ENCODE data around the gene QSOX1. TPM values are rescaled to one million over a fixed set of nuclear protein-coding genes. Genes with fewer than 3 reads are reported as not detected.

QSOX1 gene
- total RNA-seq, 4 donors from 2014 or later, result 65.9 to 124 (median 93.7) TPM

DNA sequence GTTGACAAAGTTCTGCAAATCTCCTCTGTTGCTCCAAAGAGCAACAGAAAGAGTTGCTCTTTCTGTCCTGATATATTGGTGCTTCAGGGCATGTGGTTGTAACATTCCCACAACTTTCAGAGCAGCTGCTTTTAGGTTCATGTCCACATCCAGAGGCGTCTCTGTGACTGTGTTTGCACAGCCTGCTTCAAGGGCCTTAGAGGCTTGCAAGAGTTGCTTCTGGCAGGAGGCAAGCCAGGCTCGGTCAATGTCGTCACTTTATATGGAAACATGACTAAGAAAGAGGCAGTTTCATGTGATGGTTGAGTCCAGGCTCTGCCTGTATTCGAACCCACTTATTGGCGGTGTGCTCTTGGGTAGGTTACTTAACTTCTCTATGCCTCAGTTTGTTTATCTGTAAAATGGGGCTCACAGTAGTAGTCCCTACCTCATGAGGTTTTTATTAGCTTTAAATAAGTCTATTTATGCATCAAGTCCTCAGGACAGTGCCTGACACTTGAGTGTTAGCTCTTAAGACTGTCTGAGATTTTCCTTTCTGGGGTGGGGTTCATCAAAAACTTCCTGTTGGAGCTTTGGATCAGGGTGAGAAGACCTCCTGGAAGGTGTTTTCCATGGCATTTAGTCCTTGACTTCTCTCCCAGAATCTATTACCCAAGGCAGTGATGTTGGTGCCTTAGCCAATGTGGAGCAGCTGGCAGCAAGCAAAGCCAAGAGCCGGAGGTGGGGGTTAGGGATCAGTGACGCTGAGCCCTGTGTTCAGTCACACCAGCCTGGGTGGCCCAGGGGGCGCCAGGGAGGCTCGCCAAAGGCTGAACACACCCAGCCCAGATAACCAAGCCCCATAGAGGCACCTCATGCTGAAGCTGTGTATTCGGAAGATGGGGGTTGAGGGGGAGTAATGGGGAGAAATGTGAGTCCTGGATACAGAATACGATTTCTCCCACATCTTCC lies 94.3 kb downstream of the QSOX1 start:
- no peak for DNase-seq
- in situ Hi-C loops (cut with MboI; ENCODE audit: low sequenced_read_pairs in 4 of 4) (loop anchor here in 1 of 4 donors (10.0 kb wide), 1 partner anchor 226 kb away; no protein-coding TSS in a partner anchor), intact Hi-C loops (cut with DNase I; ENCODE audit: low total_unique reads) (no loop called here)
- Histone ChIP-seq H3K36me3 (no peaks in the 10 kb centered on the region), H3K9me3 (no peaks in the 10 kb centered on the region), H3K4me1 (no peaks in the 10 kb centered on the region), H3K27me3 (peaks cover 3 to 5% (median 4%) of the 10 kb centered on the region in 3 donors), H3K27ac (no peak overlapping the region), H3K4me3 (no peak overlapping the region)
- ATAC-seq, result no peak
- TF ChIP-seq, protein P1, sequence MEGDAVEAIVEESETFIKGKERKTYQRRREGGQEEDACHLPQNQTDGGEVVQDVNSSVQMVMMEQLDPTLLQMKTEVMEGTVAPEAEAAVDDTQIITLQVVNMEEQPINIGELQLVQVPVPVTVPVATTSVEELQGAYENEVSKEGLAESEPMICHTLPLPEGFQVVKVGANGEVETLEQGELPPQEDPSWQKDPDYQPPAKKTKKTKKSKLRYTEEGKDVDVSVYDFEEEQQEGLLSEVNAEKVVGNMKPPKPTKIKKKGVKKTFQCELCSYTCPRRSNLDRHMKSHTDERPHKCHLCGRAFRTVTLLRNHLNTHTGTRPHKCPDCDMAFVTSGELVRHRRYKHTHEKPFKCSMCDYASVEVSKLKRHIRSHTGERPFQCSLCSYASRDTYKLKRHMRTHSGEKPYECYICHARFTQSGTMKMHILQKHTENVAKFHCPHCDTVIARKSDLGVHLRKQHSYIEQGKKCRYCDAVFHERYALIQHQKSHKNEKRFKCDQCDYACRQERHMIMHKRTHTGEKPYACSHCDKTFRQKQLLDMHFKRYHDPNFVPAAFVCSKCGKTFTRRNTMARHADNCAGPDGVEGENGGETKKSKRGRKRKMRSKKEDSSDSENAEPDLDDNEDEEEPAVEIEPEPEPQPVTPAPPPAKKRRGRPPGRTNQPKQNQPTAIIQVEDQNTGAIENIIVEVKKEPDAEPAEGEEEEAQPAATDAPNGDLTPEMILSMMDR (IDR thresholded peaks at IDR 0.05 in 4 of 5, conservative IDR thresholded peaks at IDR 0.05 in 1 of 5), result no peak
- TF ChIP-seq POLR2A (IDR thresholded peaks at IDR 0.05), result no peak

DNA sequence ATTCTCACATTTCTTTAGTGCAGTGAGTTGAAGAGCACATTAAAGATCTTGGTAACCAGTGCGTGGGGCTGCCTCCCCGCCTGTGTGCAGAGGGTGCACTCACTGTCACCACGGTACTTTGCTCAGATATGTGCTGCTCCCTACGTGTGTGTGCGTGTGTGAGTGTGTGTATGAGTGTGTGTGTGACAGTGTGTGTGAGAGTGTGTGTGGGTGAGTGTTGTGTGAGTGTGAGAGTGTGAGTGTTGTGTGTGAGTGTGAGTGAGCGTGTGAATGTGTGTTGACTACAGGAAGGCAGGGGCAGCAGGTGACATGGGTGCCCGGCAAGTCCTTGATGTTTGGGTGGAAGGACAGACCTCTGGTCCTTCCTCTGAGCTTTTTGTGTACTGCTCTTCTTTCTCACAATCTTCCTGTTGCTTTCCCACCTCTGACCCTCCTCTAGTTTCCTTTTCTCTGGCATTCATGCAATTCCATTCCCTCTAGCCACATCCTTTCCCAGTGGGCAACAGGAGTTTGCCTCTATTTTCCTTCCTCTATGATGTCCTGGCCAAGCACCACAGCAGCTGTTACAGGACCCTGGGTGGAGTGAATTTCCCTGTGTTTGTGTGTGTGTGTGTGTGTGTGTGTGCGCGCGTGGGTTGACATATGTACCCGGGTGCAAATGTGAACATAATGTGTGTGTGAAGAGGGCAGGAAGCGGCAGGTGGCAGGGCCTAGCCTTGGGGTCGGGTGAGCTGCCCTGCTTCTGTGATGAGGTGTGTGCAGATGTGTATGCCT lies 95.2 kb downstream of the QSOX1 start:
- no peak for DNase-seq
- no peak overlapping the region for H3K27ac ChIP-seq
- no peaks in the 10 kb centered on the region for H3K4me1 ChIP-seq
- peaks cover 4 to 8% (median 8%) of the 10 kb centered on the region in 3 donors for H3K27me3 ChIP-seq
- no peak for ATAC-seq
- no peaks in the 10 kb centered on the region for H3K9me3 ChIP-seq
- intact Hi-C loops (cut with DNase I; ENCODE audit: low total_unique reads) (no loop called here), in situ Hi-C loops (cut with MboI; ENCODE audit: low sequenced_read_pairs in 4 of 4) (loop anchor here (5.0 to 10.0 kb wide), 3 partner anchors 225 to 232 kb away; no protein-coding TSS in a partner anchor)
- H3K36me3 ChIP-seq, result no peaks in the 10 kb centered on the region
- no peak overlapping the region for H3K4me3 ChIP-seq
- TF ChIP-seq, protein P1 (IDR thresholded peaks at IDR 0.05 in 4 of 5, conservative IDR thresholded peaks at IDR 0.05 in 1 of 5), result no peak
- TF ChIP-seq POLR2A (IDR thresholded peaks at IDR 0.05), result no peak

DNA sequence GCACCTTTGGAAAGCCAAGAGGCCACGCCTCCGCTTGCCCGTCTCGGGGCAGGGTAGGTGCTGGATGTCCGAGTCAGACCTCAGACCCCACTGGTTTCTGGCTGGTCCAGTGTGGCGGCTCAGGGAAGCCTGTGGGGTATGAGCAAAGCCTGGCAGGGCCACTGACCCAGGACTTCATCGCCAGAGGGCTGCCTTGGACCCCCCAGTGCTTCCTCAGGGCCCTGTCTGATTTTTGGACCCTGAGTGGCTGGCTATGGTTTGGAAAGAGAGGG lies 95.8 kb downstream of the QSOX1 start:
- in situ Hi-C loops (cut with MboI; ENCODE audit: low sequenced_read_pairs in 4 of 4) (loop anchor here in 3 of 4 donors (5.0 to 10.0 kb wide), 3 partner anchors 224 to 232 kb away; no protein-coding TSS in a partner anchor), intact Hi-C loops (cut with DNase I; ENCODE audit: low total_unique reads) (no loop called here)
- Histone ChIP-seq H3K27me3 (peaks cover 4 to 12% (median 8%) of the 10 kb centered on the region in 3 donors), H3K9me3 (no peaks in the 10 kb centered on the region), H3K36me3 (no peaks in the 10 kb centered on the region), H3K4me1 (no peaks in the 10 kb centered on the region), H3K4me3 (no peak overlapping the region), H3K27ac (no peak overlapping the region)
- ATAC-seq (no peak), DNase-seq (no peak)
- no peak for TF ChIP-seq POLR2A (IDR thresholded peaks at IDR 0.05)

DNA sequence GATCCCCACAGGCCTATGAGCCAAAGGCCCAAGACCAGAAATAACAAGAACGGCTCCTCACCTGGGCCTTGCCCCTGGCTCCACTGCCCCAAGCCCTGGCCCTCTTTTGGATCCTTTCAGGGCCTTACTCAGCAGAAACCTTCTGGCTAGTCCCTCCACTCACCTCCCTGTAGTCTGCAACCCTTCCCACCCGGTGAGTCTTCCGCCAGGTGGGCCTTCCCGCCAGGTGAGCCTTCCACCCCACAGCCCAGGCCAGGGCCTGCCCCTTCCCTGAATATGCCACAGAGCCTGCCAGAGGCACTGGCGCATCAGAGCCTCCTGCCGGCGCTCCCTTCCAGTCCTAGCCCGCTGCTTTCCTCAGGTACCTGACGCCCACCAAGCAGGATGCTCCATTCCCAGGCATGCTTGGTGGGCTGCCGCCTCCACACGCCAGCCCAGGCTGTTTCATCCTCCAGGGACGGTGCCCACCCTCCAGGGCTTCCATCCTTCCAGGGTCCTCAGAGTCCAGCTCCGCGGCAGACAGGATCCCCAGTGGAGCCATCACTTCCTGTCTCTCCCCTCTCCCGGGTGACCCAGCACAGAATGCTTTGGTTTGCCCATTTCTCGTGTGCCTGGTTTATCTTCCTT lies 96.3 kb downstream of the QSOX1 start:
- Histone ChIP-seq H3K27me3 (peaks cover 7 to 12% (median 8%) of the 10 kb centered on the region in 3 donors), H3K27ac (no peak overlapping the region), H3K4me3 (no peak overlapping the region), H3K4me1 (no peaks in the 10 kb centered on the region), H3K36me3 (no peaks in the 10 kb centered on the region), H3K9me3 (no peaks in the 10 kb centered on the region)
- DNase-seq (no peak), ATAC-seq (no peak)
- in situ Hi-C loops (cut with MboI; ENCODE audit: low sequenced_read_pairs in 4 of 4) (loop anchor here in 3 of 4 donors (5.0 to 10.0 kb wide), 3 partner anchors 224 to 231 kb away; no protein-coding TSS in a partner anchor), intact Hi-C loops (cut with DNase I; ENCODE audit: low total_unique reads) (no loop called here)
- no peak for TF ChIP-seq POLR2A (IDR thresholded peaks at IDR 0.05)
- TF ChIP-seq, protein P1 (IDR thresholded peaks at IDR 0.05 in 4 of 5, conservative IDR thresholded peaks at IDR 0.05 in 1 of 5), result no peak
